ENCODE results near the gene RGS7.
"Not testable (repeated sequence)": the region's sequence is repeated elsewhere in the genome, so short reads cannot be mapped to it uniquely, and the experiment has no call there.

The RGS7 gene

GRCh38 chr1:241130881-241131280 lies 226.1 kb downstream of the RGS7 start:
- no peak for DNase-seq

- peak in 1 of 2 experiments; percentile 5 for DNase-seq
Measured at GRCh38 chr1:241129207-241129960, 227.6 kb downstream of the RGS7 start.

- DNase-seq, result no peak
Measured at GRCh38 chr1:241125286-241125685, 231.7 kb downstream of the RGS7 start.

GRCh38 chr1:241118049-241118448 lies 239.0 kb downstream of the RGS7 start:
- DNase-seq, result no peak

GRCh38 chr1:241115784-241116183 lies 241.2 kb downstream of the RGS7 start:
- no peak for DNase-seq

GRCh38 chr1:241114699-241115233 lies 242.2 kb downstream of the RGS7 start:
- DNase-seq, result no peak

GRCh38 chr1:241113557-241113956 lies 243.4 kb downstream of the RGS7 start:
- no peak for DNase-seq

GRCh38 chr1:241109039-241109438 lies 248.0 kb downstream of the RGS7 start:
- DNase-seq, result no peak

- DNase-seq, result no peak
Measured at GRCh38 chr1:241105147-241105546, 251.9 kb downstream of the RGS7 start.

GRCh38 chr1:241102664-241103063 lies 254.3 kb downstream of the RGS7 start:
- no peak for DNase-seq

GRCh38 chr1:241101622-241102021 lies 255.4 kb downstream of the RGS7 start:
- DNase-seq, result no peak

GRCh38 chr1:241097479-241097878 lies 259.5 kb downstream of the RGS7 start:
- no peak for DNase-seq

- no peak for DNase-seq
Measured at GRCh38 chr1:241096982-241097381, 260.0 kb downstream of the RGS7 start.

GRCh38 chr1:241095847-241096246 lies 261.2 kb downstream of the RGS7 start:
- DNase-seq, result no peak

- DNase-seq, result no peak
Measured at GRCh38 chr1:241090798-241091197, 266.2 kb downstream of the RGS7 start.

- DNase-seq, result not testable (repeated sequence)
Measured at GRCh38 chr1:241089066-241089465, 267.9 kb downstream of the RGS7 start.

GRCh38 chr1:241088075-241088474 lies 268.9 kb downstream of the RGS7 start:
- DNase-seq, result not testable (repeated sequence)

- no peak for DNase-seq
Measured at GRCh38 chr1:241086686-241087085, 270.3 kb downstream of the RGS7 start.

GRCh38 chr1:241083285-241083684 lies 273.7 kb downstream of the RGS7 start:
- DNase-seq, result no peak

GRCh38 chr1:241081473-241081872 lies 275.5 kb downstream of the RGS7 start:
- DNase-seq, result no peak

- no peak for DNase-seq
Measured at GRCh38 chr1:241079459-241079858, 277.5 kb downstream of the RGS7 start.

- DNase-seq, result no peak
Measured at GRCh38 chr1:241079047-241079446, 278.0 kb downstream of the RGS7 start.

- DNase-seq, result no peak
Measured at GRCh38 chr1:241077386-241078147, 279.4 kb downstream of the RGS7 start.

GRCh38 chr1:241074507-241074906 lies 282.5 kb downstream of the RGS7 start:
- no peak for DNase-seq

Measured in NCI-H524 (cell line).